PC-9 (cell line): ENCODE results near the gene SEMA4C. TPM values are rescaled to one million over a fixed set of nuclear protein-coding genes. Genes with fewer than 3 reads are reported as not detected.
"Not testable (repeated sequence)": the region's sequence is repeated elsewhere in the genome, so short reads cannot be mapped to it uniquely, and the experiment has no call there.

Experiments used
- BruUV-seq: library from RNA; stranded (reverse); fragments of 400-500 nt; replicated peaks from 2 replicates; lab custom pipeline; 2021; lab: Mats Ljungman, UMichigan
- CTCF ChIA-PET: fragments of 300-600 bp; sonication (Branson Sonifier 250); formaldehyde crosslinking; loops from one replicate; lab custom pipeline; 2022; ENCODE audit warnings: antibody characterized with exemption; lab: Charles Lee
- POLR2A ChIA-PET: fragments of 300-600 bp; sonication (Branson Sonifier 250); formaldehyde crosslinking; loops from one replicate; lab custom pipeline; 2022; ENCODE audit warnings: antibody characterized with exemption; ENCODE audit not compliant: unreplicated experiment; lab: Charles Lee
- DNase-seq, 2 experiments: peaks; one replicate each; pipeline versions ENCODE4 v3.0.0 to v3.0.0-alpha.2; 2015 to 2022; ENCODE audit warnings: mixed read lengths in 1 of 2
- H2AFZ ChIP-seq: fragments of 200-600 bp; sonication (generic); 2 replicates; pipeline ENCODE4 v1.8.1; 2017; ENCODE audit warnings: antibody characterized with exemption
- H3F3A ChIP-seq: fragments of 200-600 bp; sonication (generic); 2 replicates; pipeline ENCODE4 v1.8.1; 2017; ENCODE audit warnings: antibody characterized with exemption, mild to moderate bottlenecking, low read depth; ENCODE audit not compliant: insufficient read depth
- H3K27ac ChIP-seq: fragments of 200-600 bp; sonication (generic); 2 replicates; pipeline ENCODE4 v1.6.1; 2016; ENCODE audit warnings: mixed run types
- H3K27me3 ChIP-seq: fragments of 200-600 bp; sonication (generic); 2 replicates; pipeline ENCODE4 v1.6.1; 2016; ENCODE audit warnings: low read depth, mixed run types; ENCODE audit not compliant: insufficient read depth
- H3K36me3 ChIP-seq: fragments of 200-600 bp; sonication (generic); 2 replicates; pipeline ENCODE4 v1.6.1; 2016; ENCODE audit warnings: low read depth, mixed run types
- H3K4me1 ChIP-seq: fragments of 200-600 bp; sonication (generic); replicated peaks from 2 replicates; pipeline ENCODE4 v1.6.1; 2016; ENCODE audit warnings: mixed run types; ENCODE audit not compliant: insufficient read depth
- H3K4me2 ChIP-seq: fragments of 200-600 bp; sonication (generic); 2 replicates; pipeline ENCODE4 v1.6.1; 2017; ENCODE audit warnings: mixed run types
- H3K4me3 ChIP-seq: fragments of 200-600 bp; sonication (generic); 2 replicates; pipeline ENCODE4 v1.6.1; 2016; ENCODE audit warnings: mixed run types
- H3K79me2 ChIP-seq: fragments of 200-600 bp; sonication (generic); 2 replicates; pipeline ENCODE4 v1.6.1; 2017; ENCODE audit warnings: low read depth, mixed run types
- H3K9me2 ChIP-seq: fragments of 200-600 bp; sonication (generic); 2 replicates; pipeline ENCODE4 v1.8.1; 2017; ENCODE audit warnings: mild to moderate bottlenecking; ENCODE audit not compliant: insufficient read depth
- H3K9me3 ChIP-seq: fragments of 200-600 bp; sonication (generic); 2 replicates; pipeline ENCODE4 v1.8.1; 2016; ENCODE audit warnings: low read depth; ENCODE audit not compliant: insufficient read depth
- H4K20me1 ChIP-seq: fragments of 200-600 bp; sonication (generic); 2 replicates; pipeline ENCODE4 v1.8.1; 2017; ENCODE audit not compliant: insufficient read depth
- EZH2 ChIP-seq: fragments of 200-600 bp; sonication (generic); IDR thresholded peaks from 2 replicates; pipeline ENCODE4 v1.8.0; 2017; ENCODE audit warnings: antibody characterized with exemption, low read depth
- intact Hi-C: fragments of 100-400 bp; cut with micrococcal nuclease; formaldehyde crosslinking; loops from one replicate; pipeline ENCODE4 v1.10.0; 2022; ENCODE audit not compliant: unreplicated experiment
- total RNA-seq: library from RNA; stranded (reverse); gene quantifications from 2 replicates; pipeline ENCODE4 v1.2.3, GENCODE V29; 2021
- TF ChIP-seq, protein P1 (sequence below): fragments of 200-600 bp; sonication (generic); conservative IDR thresholded peaks from 2 replicates; pipeline ENCODE4 v1.6.1; 2017; ENCODE audit warnings: mixed run types, antibody characterized with exemption, mild to moderate bottlenecking, moderate library complexity

SEMA4C gene
- total RNA-seq, 1 experiment from 2014 or later, result 52.8 TPM

DNA sequence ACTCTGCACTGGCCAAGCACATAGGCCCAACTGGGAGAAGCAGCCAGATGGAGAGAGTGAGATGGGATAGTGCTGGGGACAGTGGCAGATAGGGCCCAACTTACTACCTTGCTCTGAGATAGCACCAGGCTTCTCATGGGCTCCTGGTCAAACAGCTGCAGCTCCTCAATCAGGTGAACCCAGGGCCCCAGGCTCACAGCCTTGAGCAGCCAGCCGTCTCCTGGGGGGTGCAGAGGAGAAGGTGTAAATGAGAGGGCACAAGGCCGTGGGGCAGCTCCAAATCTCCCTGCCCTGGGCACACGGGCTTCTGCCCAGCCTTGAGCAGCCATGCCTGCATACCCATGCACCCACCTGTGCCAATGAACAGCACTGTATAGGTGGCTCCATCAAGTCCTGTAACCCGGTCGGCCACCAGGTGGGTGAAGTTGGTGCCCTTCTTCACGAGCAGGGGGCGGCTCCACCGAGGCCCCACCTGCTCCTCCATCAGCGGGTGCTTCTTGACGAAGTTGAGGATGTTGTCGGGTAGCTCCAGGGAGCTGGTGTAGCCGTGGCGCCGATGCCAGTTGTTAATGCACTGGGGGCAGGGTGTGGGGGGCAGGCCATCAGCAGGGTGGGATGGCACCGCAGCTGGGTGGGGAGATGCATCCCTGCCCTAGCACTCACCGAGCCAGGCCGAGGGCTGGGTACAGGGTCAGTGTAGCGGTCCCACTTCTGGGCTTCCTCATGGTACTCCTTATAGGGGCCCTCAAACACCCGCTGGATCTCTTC is 6.1 kb downstream of the SEMA4C start:
- intact Hi-C loops, result no loop called here
- no peak overlapping the region for H3K4me2 ChIP-seq
- no peaks in the 10 kb centered on the region for H3K9me3 ChIP-seq
- no peak for DNase-seq
- H3K79me2 ChIP-seq, result peaks cover 35% of the 10 kb centered on the region
- H3F3A ChIP-seq, result peaks cover 17% of the 10 kb centered on the region; the same call in 1 of the 2 replicates
- TF ChIP-seq, protein P1, sequence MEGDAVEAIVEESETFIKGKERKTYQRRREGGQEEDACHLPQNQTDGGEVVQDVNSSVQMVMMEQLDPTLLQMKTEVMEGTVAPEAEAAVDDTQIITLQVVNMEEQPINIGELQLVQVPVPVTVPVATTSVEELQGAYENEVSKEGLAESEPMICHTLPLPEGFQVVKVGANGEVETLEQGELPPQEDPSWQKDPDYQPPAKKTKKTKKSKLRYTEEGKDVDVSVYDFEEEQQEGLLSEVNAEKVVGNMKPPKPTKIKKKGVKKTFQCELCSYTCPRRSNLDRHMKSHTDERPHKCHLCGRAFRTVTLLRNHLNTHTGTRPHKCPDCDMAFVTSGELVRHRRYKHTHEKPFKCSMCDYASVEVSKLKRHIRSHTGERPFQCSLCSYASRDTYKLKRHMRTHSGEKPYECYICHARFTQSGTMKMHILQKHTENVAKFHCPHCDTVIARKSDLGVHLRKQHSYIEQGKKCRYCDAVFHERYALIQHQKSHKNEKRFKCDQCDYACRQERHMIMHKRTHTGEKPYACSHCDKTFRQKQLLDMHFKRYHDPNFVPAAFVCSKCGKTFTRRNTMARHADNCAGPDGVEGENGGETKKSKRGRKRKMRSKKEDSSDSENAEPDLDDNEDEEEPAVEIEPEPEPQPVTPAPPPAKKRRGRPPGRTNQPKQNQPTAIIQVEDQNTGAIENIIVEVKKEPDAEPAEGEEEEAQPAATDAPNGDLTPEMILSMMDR, result no peak
- H3K27ac ChIP-seq, result no peak overlapping the region
- no peaks in the 10 kb centered on the region for H3K9me2 ChIP-seq
- H3K4me3 ChIP-seq, result no peak overlapping the region
- ChIA-PET POLR2A (no interaction called here), CTCF (interaction anchor here (0.5 kb wide), 1 partner anchor 1307 kb away, joined by 3 read pairs; no protein-coding TSS in a partner anchor)
- peaks cover 13% of the 10 kb centered on the region for H4K20me1 ChIP-seq
- BruUV-seq, result no TSS peak
- peaks cover 10% of the 10 kb centered on the region for H3K4me1 ChIP-seq
- peaks cover 52% of the 10 kb centered on the region for H3K36me3 ChIP-seq
- H2AFZ ChIP-seq, result no peak overlapping the region
- H3K27me3 ChIP-seq, result no peaks in the 10 kb centered on the region

DNA sequence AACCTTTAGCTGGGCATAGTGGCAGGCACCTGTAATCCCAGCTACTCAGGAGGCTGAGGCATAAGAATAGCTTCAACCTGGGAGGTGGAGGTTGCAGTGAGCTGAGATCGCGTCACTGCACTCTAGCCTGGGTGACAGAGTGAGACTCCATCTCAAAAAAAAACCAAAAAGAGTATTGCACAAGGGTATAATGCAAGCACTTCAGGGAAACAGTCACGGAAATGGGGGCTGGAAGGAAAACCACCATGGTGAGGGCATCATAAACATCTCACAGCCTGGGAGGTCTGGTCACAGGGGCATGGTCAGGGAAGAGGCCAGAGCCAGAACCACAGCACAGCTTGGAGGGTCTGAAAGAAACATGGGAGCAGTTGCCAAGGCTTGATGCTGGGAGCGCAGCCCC is 6.8 kb downstream of the SEMA4C start:
- CTCF ChIA-PET, result interaction anchor here (0.5 kb wide), 1 partner anchor 1306 kb away, joined by 3 read pairs; no protein-coding TSS in a partner anchor
- H3K27me3 ChIP-seq, POLR2A ChIA-PET, BruUV-seq, H2AFZ ChIP-seq, H3K27ac ChIP-seq, intact Hi-C loops, H3K4me3 ChIP-seq, H3K9me3 ChIP-seq, H3K9me2 ChIP-seq, DNase-seq, H3K4me2 ChIP-seq: not testable (repeated sequence)
- peaks cover 20% of the 10 kb centered on the region; the same call in 1 of the 2 replicates for H3F3A ChIP-seq
- H3K36me3 ChIP-seq, result peaks cover 52% of the 10 kb centered on the region
- peaks cover 10% of the 10 kb centered on the region for H3K4me1 ChIP-seq
- H3K79me2 ChIP-seq, result peaks cover 29% of the 10 kb centered on the region
- H4K20me1 ChIP-seq, result peaks cover 13% of the 10 kb centered on the region

DNA sequence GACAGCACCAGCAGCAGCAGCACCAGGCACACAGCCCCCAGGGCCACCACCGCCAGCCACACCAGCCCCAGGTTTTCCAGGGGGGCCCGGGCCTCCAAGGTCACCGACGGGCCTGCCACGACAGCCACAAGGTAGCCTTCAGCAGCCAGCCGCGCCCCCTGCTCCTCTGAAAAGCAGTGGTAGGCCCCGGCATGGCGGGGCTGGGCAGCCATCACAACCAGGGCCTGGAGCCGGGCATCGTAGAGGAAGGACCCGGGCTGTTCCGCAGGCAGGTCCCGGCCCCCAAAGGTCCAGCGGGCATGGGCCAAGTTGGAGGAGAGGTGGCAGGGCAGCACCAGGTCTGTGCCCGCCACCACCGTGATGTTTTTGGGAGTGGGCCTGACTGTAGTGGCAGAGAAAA is 8.8 kb downstream of the SEMA4C start:
- no peak for DNase-seq
- POLR2A ChIA-PET, result interaction anchor here (0.6 kb wide), 1 partner anchor 614 kb away, joined by 4 read pairs; no protein-coding TSS in a partner anchor
- Histone ChIP-seq H3F3A (peaks cover 15% of the 10 kb centered on the region; the same call in 1 of the 2 replicates), H2AFZ (no peak overlapping the region), H3K4me3 (no peak overlapping the region), H3K9me3 (no peaks in the 10 kb centered on the region), H3K9me2 (no peaks in the 10 kb centered on the region), H3K36me3 (peaks cover 40% of the 10 kb centered on the region), H4K20me1 (peaks cover 4% of the 10 kb centered on the region), H3K27me3 (no peaks in the 10 kb centered on the region), H3K4me1 (peaks cover 10% of the 10 kb centered on the region), H3K4me2 (no peak overlapping the region), H3K79me2 (peaks cover 23% of the 10 kb centered on the region), H3K27ac (no peak overlapping the region)
- no peak for TF ChIP-seq EZH2
- TF ChIP-seq, protein P1, result no peak
- CTCF ChIA-PET, result no interaction called here
- BruUV-seq, result no TSS peak
- intact Hi-C loops, result no loop called here
